GM04504 (cell line): ENCODE data around the gene ALKBH2.

ENCODE experiments used
- DNase-seq: peaks from one replicate; pipeline ENCODE4 v3.0.0-alpha.2; 2012; ENCODE audit warnings: low read depth

ALKBH2 gene

DNA sequence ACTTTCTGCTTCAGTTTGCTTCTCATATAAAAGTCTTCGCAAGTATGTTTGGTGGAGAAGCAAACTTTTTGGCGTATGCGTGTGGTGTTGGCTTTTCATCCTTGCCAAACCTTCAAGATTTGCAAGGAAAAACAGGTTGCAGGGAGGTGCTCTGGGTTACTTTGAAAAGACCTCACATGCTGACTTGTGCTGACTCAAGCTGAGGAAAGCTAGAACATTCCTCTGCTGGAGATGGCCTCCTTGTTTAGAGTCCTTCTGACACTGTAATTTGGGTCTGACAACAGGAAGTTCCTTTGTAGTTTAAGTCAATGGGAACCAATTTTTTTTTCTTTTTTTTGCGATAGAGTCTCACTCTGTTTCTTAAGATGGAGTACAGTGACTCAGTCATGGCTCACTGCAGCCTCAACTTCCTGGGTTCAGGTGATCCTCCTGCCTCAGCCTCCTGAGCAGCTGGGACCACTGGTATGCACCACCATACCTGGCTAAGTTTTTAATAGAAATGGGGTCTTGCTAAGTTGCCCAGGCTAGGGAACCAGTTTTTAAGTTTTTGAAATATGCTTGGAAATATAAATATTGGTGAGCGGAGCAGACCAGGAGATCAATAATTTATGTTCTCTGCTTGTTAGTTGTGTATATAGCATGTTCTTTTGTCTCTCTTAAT, 20.5 kb upstream of the ALKBH2 start:
- DNase-seq: no peak

- no peak for DNase-seq
These were observed 19.6 kb upstream of the ALKBH2 start for GRCh38 chr12:109112720-109113465.

- peak; percentile 65 for DNase-seq
These were observed 17.8 kb upstream of the ALKBH2 start for GRCh38 chr12:109110988-109111495.

DNA sequence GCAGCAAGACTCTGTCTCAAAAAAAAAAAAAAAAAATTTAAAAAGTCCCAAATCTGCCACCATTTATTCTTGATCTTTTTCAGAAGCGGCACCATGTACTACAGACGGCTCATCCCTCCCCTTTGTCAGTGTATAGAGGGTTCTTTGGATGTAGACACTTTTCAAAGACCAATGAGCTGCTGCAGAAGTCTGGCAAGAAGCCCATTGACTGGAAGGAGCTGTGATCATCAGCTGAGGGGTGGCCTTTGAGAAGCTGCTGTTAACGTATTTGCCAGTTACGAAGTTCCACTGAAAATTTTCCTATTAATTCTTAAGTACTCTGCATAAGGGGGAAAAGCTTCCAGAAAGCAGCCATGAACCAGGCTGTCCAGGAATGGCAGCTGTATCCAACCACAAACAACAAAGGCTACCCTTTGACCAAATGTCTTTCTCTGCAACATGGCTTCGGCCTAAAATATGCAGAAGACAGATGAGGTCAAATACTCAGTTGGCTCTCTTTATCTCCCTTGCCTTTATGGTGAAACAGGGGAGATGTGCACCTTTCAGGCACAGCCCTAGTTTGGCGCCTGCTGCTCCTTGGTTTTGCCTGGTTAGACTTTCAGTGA, 16.6 kb upstream of the ALKBH2 start:
- DNase-seq: no peak

DNA sequence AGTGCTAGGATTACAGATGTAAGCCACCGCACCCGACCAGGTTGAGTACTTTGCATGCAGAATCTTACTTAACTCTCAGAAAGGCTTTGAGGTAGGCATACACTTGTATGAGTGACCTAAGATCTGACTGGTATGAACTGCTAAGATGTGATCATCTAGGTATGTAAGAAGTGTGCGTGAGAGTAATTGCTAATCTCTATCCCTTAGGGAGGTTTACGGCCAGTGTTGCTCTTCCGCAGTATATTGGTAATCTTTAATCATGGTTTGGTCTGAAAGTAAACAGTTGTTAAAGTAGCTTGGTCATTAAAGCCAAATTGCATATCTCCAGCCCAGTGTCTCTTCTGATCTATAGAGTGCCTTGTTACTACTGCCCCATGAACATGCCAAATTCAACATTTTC, 11.9 kb upstream of the ALKBH2 start:
- no peak for DNase-seq

DNA sequence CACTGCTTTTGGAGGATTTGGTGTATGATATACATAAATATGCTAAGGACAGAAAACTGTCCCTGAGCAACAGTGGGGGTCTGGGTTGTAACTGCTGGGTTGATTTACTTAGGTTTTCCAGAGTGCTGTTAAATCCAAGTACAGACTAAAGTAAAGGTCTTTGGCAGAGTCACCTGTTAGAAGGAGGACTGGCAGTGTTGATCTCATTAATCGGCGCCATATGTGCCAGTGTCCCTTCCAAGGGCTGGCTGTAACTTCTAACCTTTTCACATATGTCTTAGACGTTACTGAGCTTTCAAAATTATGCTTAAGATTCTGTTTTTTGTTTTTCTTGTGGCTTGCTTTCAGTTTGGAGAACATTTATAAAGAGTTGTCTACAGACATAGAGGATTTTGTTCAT, 9.2 kb upstream of the ALKBH2 start:
- DNase-seq: no peak

- DNase-seq: no peak
These were observed 7.5 kb upstream of the ALKBH2 start for GRCh38 chr12:109100741-109101140.

DNA sequence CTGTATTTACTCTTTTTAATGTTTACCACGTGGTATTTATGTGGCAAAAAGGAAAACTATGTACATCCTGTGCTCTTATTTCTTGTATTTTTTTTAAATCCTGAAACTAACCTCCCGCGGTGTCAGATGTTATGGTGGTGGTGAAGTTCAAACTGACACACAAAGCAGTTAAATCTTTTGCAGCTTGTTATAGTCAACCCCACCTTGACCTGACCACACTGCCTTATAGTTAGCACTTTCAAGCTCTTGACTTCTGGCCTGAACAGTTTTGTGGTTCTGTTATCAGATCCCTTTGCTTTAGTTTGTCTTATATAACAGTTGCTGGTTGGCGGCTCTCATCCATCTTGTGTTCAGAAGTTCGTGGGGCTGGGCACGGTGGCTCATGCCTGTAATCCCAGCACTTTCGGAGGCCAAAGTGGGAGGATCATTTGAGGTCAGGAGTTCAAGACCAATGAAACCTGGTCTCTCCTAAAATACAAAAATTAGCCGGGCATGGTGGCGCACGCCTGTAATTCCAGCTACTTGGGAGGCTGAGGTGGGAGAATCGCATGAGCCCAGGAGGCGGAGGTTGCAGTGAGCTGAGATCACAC, 6.3 kb upstream of the ALKBH2 start:
- no peak for DNase-seq

DNA sequence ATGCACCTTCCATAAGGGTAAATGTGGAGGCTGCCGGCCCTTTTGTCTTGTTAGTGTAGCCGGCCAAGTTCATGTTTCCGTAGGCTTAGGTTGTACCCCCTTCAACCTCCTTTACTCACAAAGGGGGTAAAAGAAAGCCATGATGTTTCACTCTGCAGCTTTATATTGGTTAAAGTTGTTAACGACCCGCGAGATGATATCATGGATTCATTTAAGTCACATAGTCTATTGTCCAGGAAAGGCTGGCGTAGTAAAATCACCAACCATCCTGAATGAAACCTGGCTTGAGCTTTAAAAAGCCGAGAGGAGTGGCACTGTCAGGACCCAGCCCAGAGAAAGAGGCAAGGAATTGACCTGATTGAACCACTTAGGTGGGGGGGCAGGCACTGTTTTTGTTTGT, 5.4 kb upstream of the ALKBH2 start:
- DNase-seq: no peak

GRCh38 chr12:109098183-109098604, 4.9 kb upstream of the ALKBH2 start:
- DNase-seq: no peak

DNA sequence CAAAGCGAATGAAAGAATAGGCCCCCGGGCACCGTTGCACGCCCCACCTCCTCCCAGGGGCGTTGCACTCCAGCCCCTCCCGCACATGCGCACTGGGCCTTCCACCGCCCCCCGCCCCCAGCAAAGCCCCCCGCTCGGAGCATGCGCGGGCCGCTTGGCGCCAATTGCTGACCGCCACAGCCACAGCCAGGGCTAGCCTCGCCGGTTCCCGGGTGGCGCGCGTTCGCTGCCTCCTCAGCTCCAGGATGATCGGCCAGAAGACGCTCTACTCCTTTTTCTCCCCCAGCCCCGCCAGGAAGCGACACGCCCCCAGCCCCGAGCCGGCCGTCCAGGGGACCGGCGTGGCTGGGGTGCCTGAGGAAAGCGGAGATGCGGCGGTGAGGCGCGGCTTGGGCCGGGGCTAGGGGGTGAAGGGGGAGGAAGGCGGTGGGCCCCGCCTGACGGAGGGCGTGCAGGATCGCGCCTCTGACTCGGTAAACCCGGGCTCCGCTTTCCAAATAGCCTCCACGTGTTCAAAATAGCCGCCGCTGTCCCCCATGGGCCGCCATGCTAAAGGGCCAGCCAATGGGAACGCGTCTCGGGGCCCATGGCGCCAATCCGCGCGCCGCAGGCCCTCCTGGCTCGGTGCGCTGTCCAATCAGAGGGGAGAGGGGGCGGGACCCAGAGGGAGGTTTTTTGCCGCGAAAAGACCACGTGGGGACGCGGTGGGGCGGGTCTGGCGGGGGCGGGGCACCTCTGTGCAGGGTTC, 4.3 kb upstream of the ALKBH2 start, which contains the start of gene UNG:
TSS of gene UNG (plus strand) at position 163 of the 748 bp plus-strand sequence. CDS start at position 246, 83 bp downstream.
- DNase-seq: peak; percentile 91

- no peak for DNase-seq
These were observed 3.8 kb upstream of the ALKBH2 start for GRCh38 chr12:109097140-109097434.

DNA sequence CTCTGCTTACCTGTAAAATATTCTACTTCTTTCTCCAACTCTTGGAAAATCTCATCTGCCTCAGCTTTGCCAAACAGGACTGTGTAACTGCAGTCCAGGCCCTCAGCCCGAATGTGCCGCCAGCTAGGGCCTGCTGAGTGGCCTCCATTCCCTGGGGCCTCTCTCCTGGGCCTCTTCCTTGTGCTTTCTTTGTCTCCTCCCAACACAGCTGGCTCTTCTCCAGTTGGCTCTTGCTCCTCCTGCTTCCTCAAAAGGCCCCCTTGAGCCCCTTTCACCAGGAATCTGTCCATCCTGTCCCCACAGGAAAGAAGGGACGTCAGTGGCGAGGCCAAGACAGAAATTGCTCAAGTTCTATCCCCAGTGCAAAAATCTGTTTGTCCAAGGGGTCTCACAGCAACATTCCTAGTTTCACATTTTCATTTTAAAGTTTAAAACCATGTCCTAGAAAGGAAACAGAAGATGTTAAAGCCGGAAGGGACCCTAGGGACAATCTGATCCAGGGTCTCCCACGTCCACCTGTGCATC, 713 bp downstream of the ALKBH2 start:
- DNase-seq: no peak

GRCh38 chr12:109089683-109090082, 3.6 kb downstream of the ALKBH2 start:
- DNase-seq: no peak

GRCh38 chr12:109088818-109089217, 4.5 kb downstream of the ALKBH2 start:
- no peak for DNase-seq

DNA sequence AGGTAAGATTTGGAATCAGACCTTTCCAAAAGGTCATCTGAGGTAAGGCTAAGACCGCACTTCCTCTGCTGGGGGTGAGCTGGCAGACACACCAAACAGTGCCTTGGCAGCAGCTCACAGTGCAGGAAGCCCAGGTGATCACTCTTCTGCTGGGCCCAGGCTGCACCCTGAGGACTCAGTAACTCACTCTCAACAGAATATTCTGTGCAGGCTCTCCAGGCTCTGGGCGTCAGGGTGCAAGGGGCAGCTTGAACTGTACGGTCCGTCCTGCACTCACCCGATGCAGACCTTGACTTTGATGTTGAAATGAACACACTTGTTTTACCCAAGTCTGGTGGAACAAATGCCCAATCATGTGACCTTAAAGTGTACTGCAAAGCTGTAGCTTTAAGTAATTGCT, 6.0 kb downstream of the ALKBH2 start:
- no peak for DNase-seq

- no peak for DNase-seq
These were observed 7.7 kb downstream of the ALKBH2 start for GRCh38 chr12:109085590-109085989.

- no peak for DNase-seq
These were observed 8.8 kb downstream of the ALKBH2 start for GRCh38 chr12:109084425-109084824.

DNA sequence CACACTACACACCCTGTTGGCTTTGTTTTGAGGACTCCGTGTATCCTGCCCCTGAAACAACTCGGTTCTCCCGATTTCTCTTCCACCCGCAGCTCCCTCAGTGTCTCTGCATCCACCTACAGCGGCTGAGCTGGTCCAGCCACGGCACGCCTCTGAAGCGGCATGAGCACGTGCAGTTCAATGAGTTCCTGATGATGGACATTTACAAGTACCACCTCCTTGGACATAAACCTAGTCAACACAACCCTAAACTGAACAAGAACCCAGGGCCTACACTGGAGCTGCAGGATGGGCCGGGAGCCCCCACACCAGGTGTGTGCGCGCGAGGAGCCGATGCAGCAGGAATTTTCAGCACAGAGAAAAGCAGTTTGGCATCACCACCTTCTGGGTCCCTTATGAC, 10.5 kb downstream of the ALKBH2 start:
- DNase-seq: no peak

GRCh38 chr12:109074866-109075265, 18.4 kb downstream of the ALKBH2 start:
- no peak for DNase-seq

GRCh38 chr12:109069307-109070271, 23.7 kb downstream of the ALKBH2 start:
- DNase-seq: no peak
